Suprapubic skin (tissue), 4 donors: ENCODE results near the gene CHSY1. TPM values are rescaled to one million over a fixed set of nuclear protein-coding genes. Genes with fewer than 3 reads are reported as not detected.

Source experiments
- DNase-seq, 2 donors: peaks; one replicate each; pipeline ENCODE4 v3.0.0-alpha.2; 2019; ENCODE audit warnings: low spot score in 2 of 2
- H3K27ac ChIP-seq: fragments of 200-600 bp; sonication (generic); one replicate; pipeline ENCODE4 v1.5.1; 2019
- H3K27me3 ChIP-seq: fragments of 200-600 bp; sonication (generic); one replicate; pipeline ENCODE4 v1.5.1; 2019
- H3K36me3 ChIP-seq: fragments of 200-600 bp; sonication (generic); one replicate; pipeline ENCODE4 v1.5.1; 2019
- H3K4me1 ChIP-seq: fragments of 200-600 bp; sonication (generic); one replicate; pipeline ENCODE4 v1.5.1; 2019
- H3K4me3 ChIP-seq: fragments of 200-600 bp; sonication (generic); one replicate; pipeline ENCODE4 v1.5.1; 2019; ENCODE audit warnings: mild to moderate bottlenecking
- H3K9me3 ChIP-seq: fragments of 200-600 bp; sonication (generic); one replicate; pipeline ENCODE4 v1.5.1; 2019
- EP300 ChIP-seq: sonication (generic); formaldehyde crosslinking; IDR thresholded peaks from one replicate; pipeline ENCODE4 v1.6.1; 2017; ENCODE audit warnings: antibody characterized with exemption
- POLR2A ChIP-seq, 2 donors: fragments of 450-650 bp; IDR thresholded peaks; one replicate each; pipeline ENCODE4 v1.6.1; 2017; ENCODE audit warnings: antibody characterized with exemption in 2 of 2, mild to moderate bottlenecking in 2 of 2, moderate library complexity in 2 of 2
- POLR2AphosphoS5 ChIP-seq, 3 donors: sonication (generic); formaldehyde crosslinking; IDR thresholded peaks; one replicate each; pipeline ENCODE4 v1.6.1; 2017; ENCODE audit warnings: antibody characterized with exemption in 3 of 3
- WGBS: methylation state at CpG from one replicate; pipeline ENCODE4 v1.1.5; 2018; 5-methylcytosine and 5-hydroxymethylcytosine counted together
- total RNA-seq, 4 donors: library from RNA; depleted of rRNA; stranded (reverse); fragments of >200 nt; gene quantifications; one replicate each; pipeline ENCODE4 v1.1.0, GENCODE V29; 2016
- TF ChIP-seq, protein P1 (sequence below), 2 donors: fragments of 200-600 bp in 1 of 2; fragments of 450-650 bp in 1 of 2; sonication (generic) in 1 of 2; IDR thresholded peaks; one replicate each; pipeline ENCODE4 v1.5.1; 2016 to 2019; ENCODE audit warnings: antibody characterized with exemption in 2 of 2, mild to moderate bottlenecking in 1 of 2, moderate library complexity in 1 of 2

The CHSY1 gene
- total RNA-seq, 4 donors from 2014 or later: 29.7 to 39.6 (median 30.5) TPM

DNA sequence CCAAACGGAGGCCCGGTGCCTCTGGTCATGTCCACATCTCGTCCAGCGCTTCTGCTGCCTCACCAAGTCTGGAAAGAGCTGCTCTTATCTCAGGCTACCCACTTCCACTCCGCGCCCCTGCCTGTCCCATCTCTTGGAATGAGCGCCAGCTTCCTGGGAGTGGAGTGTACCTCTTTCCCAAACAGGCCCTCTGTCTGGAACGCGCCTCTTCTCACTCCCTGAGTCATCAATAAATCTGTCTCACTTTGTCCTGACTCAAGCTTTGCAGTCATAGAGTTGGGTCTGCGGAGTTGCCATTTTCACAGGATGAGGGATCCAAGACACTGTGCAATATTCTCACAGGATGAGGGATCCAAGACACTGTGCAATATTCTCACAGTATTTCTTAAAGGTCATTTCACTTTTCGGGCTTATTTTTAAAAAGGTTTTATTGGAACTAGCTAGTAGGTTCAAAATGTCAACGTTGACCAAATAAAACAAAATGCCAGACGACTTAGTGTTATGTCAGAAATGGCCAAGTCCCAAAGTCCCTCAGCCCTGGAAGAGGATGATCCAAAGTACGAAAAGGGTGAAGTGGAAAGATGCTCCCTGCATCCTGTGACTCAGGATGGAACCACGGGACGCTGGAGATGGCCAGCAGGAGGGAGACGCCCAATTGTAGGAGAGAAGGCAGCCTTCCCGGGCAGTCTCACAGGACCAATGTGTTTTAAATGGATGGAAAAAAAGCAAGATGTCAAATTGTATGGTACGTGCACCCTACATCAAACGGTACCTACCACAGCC lies 81.1 kb downstream of the CHSY1 start:
- DNase-seq: peak; percentile 68 to 79
- H3K27ac ChIP-seq: peak overlapping the region; percentile 20
- no peaks in the 10 kb centered on the region for H3K9me3 ChIP-seq
- no peaks in the 10 kb centered on the region for H3K27me3 ChIP-seq
- TF ChIP-seq EP300: no peak
- TF ChIP-seq POLR2A (IDR thresholded peaks at IDR 0.05): no peak
- TF ChIP-seq, protein P1, sequence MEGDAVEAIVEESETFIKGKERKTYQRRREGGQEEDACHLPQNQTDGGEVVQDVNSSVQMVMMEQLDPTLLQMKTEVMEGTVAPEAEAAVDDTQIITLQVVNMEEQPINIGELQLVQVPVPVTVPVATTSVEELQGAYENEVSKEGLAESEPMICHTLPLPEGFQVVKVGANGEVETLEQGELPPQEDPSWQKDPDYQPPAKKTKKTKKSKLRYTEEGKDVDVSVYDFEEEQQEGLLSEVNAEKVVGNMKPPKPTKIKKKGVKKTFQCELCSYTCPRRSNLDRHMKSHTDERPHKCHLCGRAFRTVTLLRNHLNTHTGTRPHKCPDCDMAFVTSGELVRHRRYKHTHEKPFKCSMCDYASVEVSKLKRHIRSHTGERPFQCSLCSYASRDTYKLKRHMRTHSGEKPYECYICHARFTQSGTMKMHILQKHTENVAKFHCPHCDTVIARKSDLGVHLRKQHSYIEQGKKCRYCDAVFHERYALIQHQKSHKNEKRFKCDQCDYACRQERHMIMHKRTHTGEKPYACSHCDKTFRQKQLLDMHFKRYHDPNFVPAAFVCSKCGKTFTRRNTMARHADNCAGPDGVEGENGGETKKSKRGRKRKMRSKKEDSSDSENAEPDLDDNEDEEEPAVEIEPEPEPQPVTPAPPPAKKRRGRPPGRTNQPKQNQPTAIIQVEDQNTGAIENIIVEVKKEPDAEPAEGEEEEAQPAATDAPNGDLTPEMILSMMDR (IDR thresholded peaks at IDR 0.05): no peak
- TF ChIP-seq POLR2AphosphoS5 (IDR thresholded peaks at IDR 0.05): peak in 2 of 3 donors; percentile 24 to 31
- no peak overlapping the region for H3K4me3 ChIP-seq
- WGBS: 67% methylated on average over 20 of the region's 20 CpGs
- H3K36me3 ChIP-seq: peaks cover 4% of the 10 kb centered on the region
- peaks cover 86% of the 10 kb centered on the region for H3K4me1 ChIP-seq

- peak overlapping the region; percentile 20 for H3K27ac ChIP-seq
- H3K27me3 ChIP-seq: no peaks in the 10 kb centered on the region
- DNase-seq: peak; percentile 66
Observed at GRCh38 chr15:101169495-101170071, 82.3 kb downstream of the CHSY1 start.

DNA sequence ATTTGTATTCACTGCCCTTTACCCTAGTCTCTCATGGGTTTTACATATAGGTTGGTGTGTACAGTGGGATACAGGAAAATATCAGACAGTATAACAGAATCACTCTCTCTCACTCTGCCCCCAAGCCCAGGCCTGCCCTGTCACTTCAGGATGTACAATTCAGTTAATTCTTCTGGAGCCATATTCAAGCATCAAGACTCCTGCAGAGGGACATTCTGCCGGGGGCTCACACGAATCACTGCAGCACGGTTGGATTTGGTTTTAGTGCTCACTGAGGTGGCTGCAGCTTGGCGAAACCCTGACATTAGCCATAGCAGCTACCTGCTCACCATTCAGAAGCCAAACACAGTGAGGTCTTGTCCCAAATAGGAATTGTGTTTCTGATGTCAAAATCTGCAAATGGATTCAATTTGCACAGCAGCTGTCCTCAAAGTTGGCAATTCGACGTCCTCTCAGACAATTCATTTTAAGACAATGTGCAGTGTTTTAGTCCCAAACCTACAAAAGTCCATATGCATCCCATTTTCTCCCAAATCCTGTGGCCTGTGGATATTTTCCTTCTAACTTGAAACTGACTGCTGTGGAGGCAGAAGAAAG lies 82.9 kb downstream of the CHSY1 start:
- peaks cover 71% of the 10 kb centered on the region for H3K4me1 ChIP-seq
- no peaks in the 10 kb centered on the region for H3K27me3 ChIP-seq
- no peak for TF ChIP-seq POLR2A (IDR thresholded peaks at IDR 0.05)
- TF ChIP-seq, protein P1 (IDR thresholded peaks at IDR 0.05): no peak
- TF ChIP-seq EP300: no peak
- no peak for TF ChIP-seq POLR2AphosphoS5 (IDR thresholded peaks at IDR 0.05)
- WGBS: 84% methylated on average over 6 of the region's 6 CpGs
- H3K4me3 ChIP-seq: no peak overlapping the region
- DNase-seq: peak; percentile 7 to 51
- H3K36me3 ChIP-seq: no peaks in the 10 kb centered on the region
- peak overlapping the region; percentile 88 for H3K27ac ChIP-seq
- peaks cover 2% of the 10 kb centered on the region for H3K9me3 ChIP-seq

More at GRCh38 chr15:101169495-101170071, 82.3 kb downstream of the CHSY1 start:
- Histone ChIP-seq H3K36me3 (no peaks in the 10 kb centered on the region), H3K9me3 (no peaks in the 10 kb centered on the region), H3K4me1 (peaks cover 76% of the 10 kb centered on the region), H3K4me3 (no peak overlapping the region)
- TF ChIP-seq, protein P1 (IDR thresholded peaks at IDR 0.05): no peak
- TF ChIP-seq EP300 (no peak), POLR2AphosphoS5 (IDR thresholded peaks at IDR 0.05) (no peak), POLR2A (IDR thresholded peaks at IDR 0.05) (no peak)
- WGBS: 87% methylated on average over 11 of the region's 19 CpGs

DNA sequence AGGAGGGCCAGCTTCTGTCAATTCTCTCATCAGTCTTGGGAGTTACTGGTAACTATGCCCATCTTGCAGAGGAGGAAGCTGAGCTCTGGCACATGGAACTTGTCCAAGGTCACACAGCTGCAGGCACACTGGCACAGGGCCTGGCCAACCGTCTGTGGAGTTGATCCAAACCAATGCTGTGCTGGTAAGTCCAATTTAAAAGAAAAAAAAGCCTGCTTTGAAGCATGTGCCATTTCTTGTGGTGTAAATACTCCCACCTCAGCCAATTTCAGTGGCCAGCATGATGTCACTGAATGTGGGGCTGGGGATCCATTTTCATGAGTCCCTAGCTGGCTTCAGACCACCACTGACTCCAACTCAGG lies 83.4 kb downstream of the CHSY1 start:
- no peak overlapping the region for H3K4me3 ChIP-seq
- WGBS: 17% methylated on average over 1 of the region's 1 CpG
- peaks cover 65% of the 10 kb centered on the region for H3K4me1 ChIP-seq
- peak in 1 of 2 donors; percentile 71 for DNase-seq
- peaks cover 4% of the 10 kb centered on the region for H3K9me3 ChIP-seq
- peak overlapping the region; percentile 88 for H3K27ac ChIP-seq
- H3K36me3 ChIP-seq: no peaks in the 10 kb centered on the region
- TF ChIP-seq POLR2AphosphoS5 (IDR thresholded peaks at IDR 0.05): no peak
- TF ChIP-seq POLR2A (IDR thresholded peaks at IDR 0.05): no peak
- TF ChIP-seq, protein P1 (IDR thresholded peaks at IDR 0.05): no peak
- no peak for TF ChIP-seq EP300
- no peaks in the 10 kb centered on the region for H3K27me3 ChIP-seq
